TTC549 (cell line): ENCODE results near the gene SEMA3F.

Source experiments
- FAIRE-seq: peaks from 2 replicates; lab custom pipeline; 2012; peaks lifted over from hg19 to GRCh38; lab: Jason Lieb, UNC

SEMA3F gene

DNA sequence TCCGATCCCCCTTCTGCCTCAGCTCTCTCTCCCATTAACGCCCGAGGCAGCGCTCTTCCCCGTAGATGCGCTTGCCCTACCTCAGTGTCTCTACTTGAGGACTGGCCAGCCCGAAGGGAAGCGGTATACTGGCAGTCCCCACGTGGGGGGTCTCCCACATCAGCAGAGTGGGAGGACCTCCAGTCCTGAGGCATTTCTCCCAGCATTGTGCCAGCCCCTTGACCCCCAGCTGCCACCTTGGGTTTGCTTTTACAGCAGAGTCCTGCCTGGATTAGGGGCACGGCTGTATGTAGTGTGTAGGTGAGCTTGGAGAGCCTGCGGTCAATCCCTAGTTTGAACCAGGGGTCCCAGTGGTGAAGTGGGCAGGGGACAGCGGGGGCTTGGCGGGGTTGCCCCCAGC, 767 bp downstream of the SEMA3F start:
- no peak for FAIRE-seq

GRCh38 chr3:50156549-50157493, 1.7 kb downstream of the SEMA3F start:
- no peak for FAIRE-seq

DNA sequence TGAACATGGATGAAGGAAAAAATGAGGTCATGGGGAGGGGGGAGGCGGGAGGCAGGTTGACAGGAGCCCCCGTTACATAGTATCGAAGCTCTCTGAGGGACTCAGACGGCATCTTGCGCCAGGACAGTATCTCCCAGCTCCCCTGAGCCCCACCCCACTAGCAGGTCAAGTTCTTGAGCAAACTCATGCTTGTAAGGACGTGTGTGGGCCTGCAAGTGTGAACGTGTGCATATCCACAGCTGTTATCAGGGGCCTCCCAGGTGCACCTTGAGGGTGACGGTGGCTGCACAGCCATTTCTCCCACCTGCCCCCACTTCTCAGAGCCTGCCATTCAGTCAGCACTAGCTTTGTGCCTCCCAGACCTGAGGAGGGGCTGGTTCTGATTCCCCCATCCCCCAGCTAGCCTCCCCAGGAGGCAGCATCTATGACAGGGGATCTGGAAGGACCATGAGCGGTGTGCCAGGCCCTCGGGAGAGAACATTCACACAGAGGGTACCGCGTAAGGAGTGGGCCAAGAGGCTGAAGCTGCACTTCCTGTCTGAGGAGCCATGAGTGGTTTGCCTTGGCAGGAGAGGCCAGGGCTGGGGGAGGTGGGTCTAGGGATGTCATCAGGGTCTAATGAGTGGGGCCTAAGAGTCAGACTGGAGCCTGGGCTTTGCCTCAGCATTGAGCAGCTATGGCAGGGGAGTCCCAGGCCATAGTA, 2.9 kb downstream of the SEMA3F start:
- FAIRE-seq, result no peak

GRCh38 chr3:50158530-50159146, 3.5 kb downstream of the SEMA3F start:
- no peak for FAIRE-seq

GRCh38 chr3:50160561-50160983, 5.4 kb downstream of the SEMA3F start:
- no peak for FAIRE-seq

DNA sequence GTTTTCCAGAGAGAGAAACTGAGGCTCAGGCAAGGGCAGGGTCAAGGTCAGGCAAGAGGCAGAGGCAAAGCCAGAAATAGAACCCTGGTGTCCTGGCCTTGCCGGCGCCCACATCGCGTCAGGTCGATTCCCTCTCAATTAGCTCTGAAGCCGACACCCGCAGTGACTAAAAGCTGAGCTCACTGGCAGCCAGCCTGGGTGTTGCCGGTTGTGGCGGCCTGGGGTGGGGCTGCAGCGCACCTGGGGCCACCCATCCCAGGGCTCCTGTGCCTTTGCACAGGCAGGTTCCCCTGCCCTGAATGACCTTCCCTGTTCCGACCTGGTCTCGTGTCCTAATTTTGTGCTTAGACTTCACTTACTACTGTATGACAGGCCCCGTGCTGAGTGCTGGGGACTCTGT, 6.2 kb downstream of the SEMA3F start:
- FAIRE-seq, result no peak

- no peak for FAIRE-seq
Measured at GRCh38 chr3:50162034-50162883, 7.1 kb downstream of the SEMA3F start.

- no peak for FAIRE-seq
Measured at GRCh38 chr3:50163572-50164455, 8.7 kb downstream of the SEMA3F start.

- FAIRE-seq, result no peak
Measured at GRCh38 chr3:50164481-50164880, 9.4 kb downstream of the SEMA3F start.

DNA sequence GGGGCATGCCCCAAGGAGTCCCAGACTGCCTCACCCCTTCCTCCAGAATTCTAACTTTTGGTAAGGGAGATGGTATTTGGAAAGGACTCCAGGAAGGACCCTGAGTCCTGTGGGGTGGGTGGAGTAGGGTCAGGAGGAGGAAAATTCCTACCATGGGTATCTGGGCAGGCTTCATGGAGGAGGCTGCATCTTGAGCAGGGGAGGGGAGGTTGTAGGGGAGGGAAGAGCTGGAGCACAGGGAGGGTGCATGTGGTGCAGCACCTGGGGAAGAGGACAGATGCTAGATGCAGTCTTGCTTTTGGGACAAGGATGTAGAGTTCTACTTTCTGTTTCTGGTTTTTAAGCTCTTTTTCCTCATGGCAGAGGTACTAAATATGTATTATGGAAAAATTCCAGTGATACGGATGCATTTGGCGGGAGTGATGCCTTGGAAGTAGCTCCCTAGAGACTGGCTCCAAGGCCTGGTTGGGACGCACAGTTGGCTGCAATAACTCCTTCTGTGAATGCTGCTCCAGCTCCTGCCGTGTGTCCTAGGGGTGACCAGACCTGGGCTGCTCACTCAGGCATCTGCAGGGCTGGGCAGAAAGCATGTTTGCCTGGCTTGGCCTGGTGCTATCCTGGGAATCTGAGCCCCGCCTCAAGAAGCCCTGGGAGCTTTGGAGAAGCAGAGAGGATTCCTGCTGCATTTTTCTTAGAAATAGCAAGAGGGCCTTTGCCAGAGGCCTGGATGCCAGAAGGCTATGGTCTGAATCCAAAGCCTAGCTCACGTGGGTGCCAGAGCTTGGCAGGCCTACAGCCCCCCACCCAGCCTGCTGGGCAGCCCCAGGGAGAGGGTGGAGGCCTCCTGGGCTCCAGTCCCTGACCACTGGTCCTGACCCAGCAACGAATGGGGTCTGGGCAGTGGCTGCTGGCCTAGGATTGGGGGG, 10.1 kb downstream of the SEMA3F start:
- no peak for FAIRE-seq

- no peak for FAIRE-seq
Measured at GRCh38 chr3:50165910-50166538, 10.9 kb downstream of the SEMA3F start.

DNA sequence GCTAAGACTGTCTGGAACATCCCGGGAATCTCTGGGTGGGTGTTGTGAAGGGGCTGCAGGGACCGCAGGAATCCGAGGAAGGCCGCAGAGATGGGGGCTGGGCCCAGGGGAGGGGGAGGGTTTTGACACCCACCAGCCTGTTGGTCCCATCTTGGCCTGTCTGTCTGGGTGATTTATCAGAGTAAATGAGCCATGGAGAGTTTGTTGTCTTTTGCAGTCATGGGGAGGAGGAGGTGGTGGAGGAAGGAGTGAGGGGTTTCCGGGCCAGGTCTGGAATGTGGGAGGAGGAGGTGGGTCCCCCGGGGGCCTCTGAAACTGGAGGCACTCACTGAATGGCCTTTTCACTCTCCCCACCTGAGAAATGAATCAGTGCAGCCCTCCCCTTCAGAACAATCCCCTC, 11.5 kb downstream of the SEMA3F start:
- no peak for FAIRE-seq

DNA sequence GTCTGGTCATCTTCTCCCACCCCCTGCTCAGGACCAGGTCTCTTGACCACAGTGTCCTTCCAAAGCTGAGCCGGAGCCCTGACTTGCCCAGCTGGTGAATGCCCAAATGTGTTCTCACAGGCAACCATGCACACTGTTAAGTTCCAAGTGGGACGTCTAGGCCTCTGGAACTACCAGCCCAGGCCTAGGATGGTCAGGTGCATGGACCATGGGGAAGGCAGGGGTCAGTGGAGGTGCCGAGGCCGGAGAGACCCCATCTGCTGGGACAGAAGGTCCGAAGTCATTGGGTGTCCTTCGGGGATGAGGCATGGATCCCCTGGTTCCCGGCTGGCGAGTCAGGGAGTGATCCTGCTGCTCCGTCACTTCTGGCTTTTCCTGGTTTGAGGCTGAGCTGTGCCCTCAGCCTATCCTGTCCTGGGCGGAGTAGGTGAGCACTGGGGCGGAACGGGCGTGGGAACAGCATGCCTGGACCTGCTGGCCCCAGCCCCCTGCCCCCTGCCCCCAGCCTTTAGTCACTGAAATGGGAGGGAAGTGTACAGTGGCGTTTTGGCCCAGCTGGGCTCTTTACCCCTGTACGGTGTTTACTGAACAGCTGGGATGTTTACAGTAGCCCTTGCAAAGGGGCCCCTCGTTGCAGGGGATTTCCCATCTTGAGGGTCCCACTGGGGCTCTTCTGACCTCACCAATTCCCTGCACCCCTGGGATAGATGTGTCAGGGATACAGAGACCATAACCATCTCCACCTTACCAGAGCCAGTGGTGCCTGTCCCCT, 12.1 kb downstream of the SEMA3F start:
- FAIRE-seq, result no peak

GRCh38 chr3:50167841-50168209, 12.7 kb downstream of the SEMA3F start:
- FAIRE-seq, result no peak

DNA sequence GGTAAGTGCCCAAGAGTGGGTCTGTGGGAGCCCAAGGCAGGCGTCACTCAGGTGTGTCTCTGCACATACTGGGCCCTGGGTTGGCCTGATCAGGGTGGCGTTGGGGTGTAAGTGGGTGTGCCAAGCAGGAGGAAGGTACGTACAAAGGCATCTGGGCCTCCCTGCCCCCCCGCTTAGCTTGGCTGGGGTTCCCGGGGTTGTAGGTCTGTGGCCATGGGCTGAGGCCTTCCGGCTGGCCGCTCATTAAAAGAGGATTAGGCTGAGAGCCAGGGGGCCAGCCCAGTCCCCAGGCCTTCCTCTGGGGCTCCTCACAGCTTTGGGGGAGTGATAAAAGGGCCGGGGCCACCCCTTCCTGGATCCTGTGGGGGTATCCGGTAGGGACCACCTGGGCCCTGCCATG, 13.3 kb downstream of the SEMA3F start:
- FAIRE-seq, result no peak

GRCh38 chr3:50168791-50169190, 13.7 kb downstream of the SEMA3F start:
- FAIRE-seq, result no peak

GRCh38 chr3:50169232-50169832, 14.2 kb downstream of the SEMA3F start:
- FAIRE-seq, result no peak

DNA sequence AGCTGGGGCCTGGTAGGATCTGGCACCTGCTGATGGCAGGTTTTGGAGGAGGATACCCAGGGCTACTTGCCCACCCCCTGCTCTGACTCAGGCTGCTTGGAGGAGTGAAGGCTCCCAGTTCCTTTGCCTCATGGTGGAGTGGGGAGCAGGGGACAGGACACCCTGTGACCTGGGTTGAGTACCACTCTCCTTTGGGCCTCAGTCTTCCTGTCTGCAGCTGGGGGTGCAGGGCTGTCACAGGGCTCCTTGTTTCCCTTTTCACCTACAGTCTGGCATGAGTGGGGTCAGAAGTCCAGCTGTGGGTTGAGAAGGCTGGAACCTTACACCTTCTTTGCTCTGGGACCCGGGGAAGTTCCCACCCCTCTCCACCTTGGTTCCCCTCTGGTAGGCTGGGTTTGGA, 14.7 kb downstream of the SEMA3F start:
- no peak for FAIRE-seq
